Gastrocnemius medialis (tissue), 4 donors: Measurements from ENCODE around the gene SPPL2C.

Experiments
- POLR2A ChIP-seq, 2 donors: fragments of 450-650 bp; IDR thresholded peaks; one replicate each; pipeline ENCODE4 v1.6.1; 2017; ENCODE audit warnings: antibody characterized with exemption in 2 of 2, mild to moderate bottlenecking in 2 of 2, moderate library complexity in 2 of 2
- TF ChIP-seq, protein P1 (sequence below), 5 experiments: fragments of 450-650 bp in 3 of 5; fragments of 200-600 bp in 2 of 5; sonication (generic) in 2 of 5; IDR thresholded peaks in 4 of 5; conservative IDR thresholded peaks in 1 of 5; 1 replicate in 4 of 5; 2 replicates in 1 of 5; pipeline ENCODE4 v1.5.1; 2016 to 2019; ENCODE audit warnings: antibody characterized with exemption in 5 of 5, mild to moderate bottlenecking in 3 of 5, moderate library complexity in 3 of 5

DNA sequence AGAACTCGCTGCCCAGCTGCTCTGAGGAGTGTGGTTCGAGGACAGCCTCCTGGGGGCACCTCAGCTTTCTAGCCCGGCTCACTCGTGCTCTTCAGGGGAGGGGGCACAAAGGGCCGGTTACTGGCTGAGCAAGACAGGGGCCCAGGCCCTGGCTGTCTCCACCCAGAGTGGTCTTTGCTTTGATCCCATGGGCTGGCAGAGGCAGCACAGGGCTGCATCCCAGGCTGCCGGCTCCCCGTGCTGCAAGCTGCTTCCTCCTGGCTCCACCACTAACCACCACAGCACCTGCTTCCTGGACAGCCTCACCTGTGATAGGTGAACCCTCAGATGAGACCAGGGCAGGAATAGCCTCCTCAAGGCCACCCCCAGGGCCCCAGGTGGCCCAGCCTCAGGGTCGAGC, 6.8 kb downstream of the SPPL2C start:
- TF ChIP-seq, protein P1, sequence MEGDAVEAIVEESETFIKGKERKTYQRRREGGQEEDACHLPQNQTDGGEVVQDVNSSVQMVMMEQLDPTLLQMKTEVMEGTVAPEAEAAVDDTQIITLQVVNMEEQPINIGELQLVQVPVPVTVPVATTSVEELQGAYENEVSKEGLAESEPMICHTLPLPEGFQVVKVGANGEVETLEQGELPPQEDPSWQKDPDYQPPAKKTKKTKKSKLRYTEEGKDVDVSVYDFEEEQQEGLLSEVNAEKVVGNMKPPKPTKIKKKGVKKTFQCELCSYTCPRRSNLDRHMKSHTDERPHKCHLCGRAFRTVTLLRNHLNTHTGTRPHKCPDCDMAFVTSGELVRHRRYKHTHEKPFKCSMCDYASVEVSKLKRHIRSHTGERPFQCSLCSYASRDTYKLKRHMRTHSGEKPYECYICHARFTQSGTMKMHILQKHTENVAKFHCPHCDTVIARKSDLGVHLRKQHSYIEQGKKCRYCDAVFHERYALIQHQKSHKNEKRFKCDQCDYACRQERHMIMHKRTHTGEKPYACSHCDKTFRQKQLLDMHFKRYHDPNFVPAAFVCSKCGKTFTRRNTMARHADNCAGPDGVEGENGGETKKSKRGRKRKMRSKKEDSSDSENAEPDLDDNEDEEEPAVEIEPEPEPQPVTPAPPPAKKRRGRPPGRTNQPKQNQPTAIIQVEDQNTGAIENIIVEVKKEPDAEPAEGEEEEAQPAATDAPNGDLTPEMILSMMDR (IDR thresholded peaks at IDR 0.05 in 4 of 5, conservative IDR thresholded peaks at IDR 0.05 in 1 of 5) = no peak
- TF ChIP-seq POLR2A (IDR thresholded peaks at IDR 0.05) = no peak
